Activated CD4-positive, alpha-beta T cell treated with anti-CD3 and anti-CD28 coated beads for 1 hour (primary cell): ENCODE measurements around the gene BLZF1.
"Not testable (repeated sequence)": the region's sequence is repeated elsewhere in the genome, so short reads cannot be mapped to it uniquely, and the experiment has no call there.

ENCODE experiments used
- DNase-seq: peaks from one replicate; pipeline ENCODE4 v3.0.0-alpha.2; 2020

BLZF1 gene

GRCh38 chr1:169361281-169361680, 6.7 kb upstream of the BLZF1 start:
- no peak for DNase-seq

GRCh38 chr1:169363046-169363730, 4.8 kb upstream of the BLZF1 start:
- no peak for DNase-seq

GRCh38 chr1:169364948-169365347, 3.0 kb upstream of the BLZF1 start:
- DNase-seq: no peak

GRCh38 chr1:169367096-169367685, 804 bp upstream of the BLZF1 start:
- no peak for DNase-seq

GRCh38 chr1:169368406-169368769, 393 bp downstream of the BLZF1 start:
- peak; percentile 22 for DNase-seq

- no peak for DNase-seq
These were observed 3.4 kb downstream of the BLZF1 start for GRCh38 chr1:169371404-169371803.

GRCh38 chr1:169381162-169381561, 13.2 kb downstream of the BLZF1 start:
- no peak for DNase-seq

- DNase-seq: no peak
These were observed 15.5 kb downstream of the BLZF1 start for GRCh38 chr1:169383449-169383848.

- no peak for DNase-seq
These were observed 19.4 kb downstream of the BLZF1 start for GRCh38 chr1:169387399-169387798.

GRCh38 chr1:169390303-169390702, 22.3 kb downstream of the BLZF1 start:
- no peak for DNase-seq

GRCh38 chr1:169392406-169392805, 24.4 kb downstream of the BLZF1 start:
- no peak for DNase-seq

- no peak for DNase-seq
These were observed 28.0 kb downstream of the BLZF1 start for GRCh38 chr1:169395955-169396354.

- not testable (repeated sequence) for DNase-seq
These were observed 34.6 kb downstream of the BLZF1 start for GRCh38 chr1:169402578-169402977.

- not testable (repeated sequence) for DNase-seq
These were observed 40.3 kb downstream of the BLZF1 start for GRCh38 chr1:169408340-169408739.

GRCh38 chr1:169414952-169415351, 47.0 kb downstream of the BLZF1 start:
- DNase-seq: no peak

GRCh38 chr1:169421309-169421708, 53.3 kb downstream of the BLZF1 start:
- DNase-seq: no peak

GRCh38 chr1:169426174-169426705, 58.2 kb downstream of the BLZF1 start:
- DNase-seq: no peak

- DNase-seq: peak; percentile 12
These were observed 59.2 kb downstream of the BLZF1 start, which contains the start of gene CCDC181 for GRCh38 chr1:169427081-169427641. Gene CCDC181 (minus strand): TSS chr1:169427474. CDS start chr1:169424927, 2,547 bp downstream.
